BLaER1 treated with 17β-estradiol and CSF1 and Interleukin-3, amounts not matched to agents 10 nM and 100 nM (cell line): ENCODE results near the gene ADAT2.

Experiments
- H3K27ac ChIP-seq, 11 experiments: shearing (Covaris generic); formaldehyde crosslinking; 2 replicates each; pipeline ENCODE4 v1.8.1; 2022
- H3K27me3 ChIP-seq, 11 experiments: shearing (Covaris generic); formaldehyde crosslinking; 2 replicates each; pipeline ENCODE4 v1.8.1; 2022
- H3K36me3 ChIP-seq, 11 experiments: shearing (Covaris generic); formaldehyde crosslinking; 2 replicates each; pipeline ENCODE4 v1.8.1; 2022
- H3K4me1 ChIP-seq, 10 experiments: shearing (Covaris generic); formaldehyde crosslinking; 2 replicates each; pipeline ENCODE4 v1.8.1; 2022
- H3K4me2 ChIP-seq, 11 experiments: shearing (Covaris generic); formaldehyde crosslinking; 2 replicates each; pipeline ENCODE4 v1.8.1; 2022
- H3K4me3 ChIP-seq, 10 experiments: shearing (Covaris generic); formaldehyde crosslinking; 2 replicates each; pipeline ENCODE4 v1.8.1; 2022
- H3K9ac ChIP-seq, 11 experiments: shearing (Covaris generic); formaldehyde crosslinking; 2 replicates each; pipeline ENCODE4 v1.8.1; 2022
- H3K9me3 ChIP-seq, 11 experiments: shearing (Covaris generic); formaldehyde crosslinking; replicated peaks in 1 of 11; 2 replicates each; pipeline ENCODE4 v1.8.1; 2022
- H4K20me1 ChIP-seq, 11 experiments: shearing (Covaris generic); formaldehyde crosslinking; 2 replicates each; pipeline ENCODE4 v1.8.1; 2022
- Cebpa-rat ChIP-seq, 11 experiments: shearing (Covaris generic); IDR thresholded peaks; 2 replicates each; pipeline ENCODE4 v1.8.1; 2022

Gene ADAT2

DNA sequence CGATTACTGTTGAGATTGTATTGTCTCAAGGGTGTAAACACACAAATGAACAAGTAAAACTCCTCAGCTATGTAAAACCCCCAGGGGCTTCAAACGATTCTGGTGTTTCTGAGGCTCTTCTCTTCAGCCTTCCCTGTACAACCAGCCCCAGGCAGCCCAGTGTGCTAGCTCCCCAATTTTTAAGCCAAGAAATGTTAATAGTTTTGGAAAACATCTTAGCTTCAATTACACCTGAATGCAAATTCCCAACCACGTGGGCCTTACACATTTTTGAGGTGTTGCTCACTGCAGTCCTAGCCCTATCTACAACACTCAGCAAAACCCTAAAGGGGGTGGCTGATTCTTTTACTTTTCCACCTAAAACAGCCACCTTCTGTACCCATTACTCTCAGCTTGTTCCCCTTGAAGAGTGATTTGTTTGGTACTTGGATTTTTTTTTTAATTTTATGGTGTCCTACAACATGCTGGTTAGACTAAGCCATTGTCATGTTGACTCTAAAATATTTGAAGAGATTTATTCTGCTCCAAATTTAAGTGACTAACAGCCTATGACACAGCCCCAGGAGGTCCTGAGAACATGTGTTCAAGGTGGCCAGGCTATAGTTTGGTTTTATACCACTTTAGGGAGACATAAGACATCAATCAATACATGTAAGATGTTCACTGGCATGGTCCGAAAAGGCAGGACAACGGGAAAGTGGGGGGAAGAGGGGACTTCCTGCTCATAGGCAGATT lies 48.7 kb downstream of the ADAT2 start:
- H3K4me3 ChIP-seq, result no peak overlapping the region
- no peak for TF ChIP-seq Cebpa-rat (IDR thresholded peaks at IDR 0.05)
- H3K27ac ChIP-seq, result no peak overlapping the region
- H3K9me3 ChIP-seq, result no peaks in the 10 kb centered on the region
- H3K4me1 ChIP-seq, result peaks cover 11 to 40% (median 17%) of the 10 kb centered on the region in 10 experiments
- H3K4me2 ChIP-seq, result peak overlapping the region; percentile 11 to 68 (median 47); a peak in 21 of 22 replicates
- H3K9ac ChIP-seq, result no peak overlapping the region
- H4K20me1 ChIP-seq, result no peaks in the 10 kb centered on the region
- H3K36me3 ChIP-seq, result no peaks in the 10 kb centered on the region
- H3K27me3 ChIP-seq, result no peaks in the 10 kb centered on the region

DNA sequence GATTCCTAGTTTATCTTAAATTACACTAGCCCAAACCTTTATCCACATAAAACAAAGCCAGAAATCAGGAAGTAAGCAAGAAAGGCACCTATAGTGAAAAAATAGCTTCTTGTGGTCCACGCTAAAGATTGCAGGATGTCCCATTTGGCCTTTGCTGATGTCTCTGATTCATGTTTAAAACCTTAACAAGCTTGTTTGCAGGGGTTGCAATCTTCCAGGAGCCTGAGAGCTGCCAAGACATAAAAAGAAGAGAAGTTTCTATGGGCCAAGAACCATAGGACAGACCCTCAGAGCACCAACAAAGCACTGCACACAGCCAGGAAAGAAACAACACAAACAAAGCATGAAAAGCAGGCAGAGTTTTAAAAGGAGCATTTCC lies 49.4 kb downstream of the ADAT2 start:
- H3K4me1 ChIP-seq, result peaks cover 11 to 40% (median 17%) of the 10 kb centered on the region in 10 experiments
- TF ChIP-seq Cebpa-rat (IDR thresholded peaks at IDR 0.05), result no peak
- H3K9me3 ChIP-seq, result no peaks in the 10 kb centered on the region
- no peaks in the 10 kb centered on the region for H3K27me3 ChIP-seq
- H3K4me3 ChIP-seq, result no peak overlapping the region
- peak overlapping the region; percentile 11 to 68 (median 47) for H3K4me2 ChIP-seq
- H3K27ac ChIP-seq, result no peak overlapping the region
- H4K20me1 ChIP-seq, result no peaks in the 10 kb centered on the region
- no peaks in the 10 kb centered on the region for H3K36me3 ChIP-seq
- no peak overlapping the region for H3K9ac ChIP-seq

DNA sequence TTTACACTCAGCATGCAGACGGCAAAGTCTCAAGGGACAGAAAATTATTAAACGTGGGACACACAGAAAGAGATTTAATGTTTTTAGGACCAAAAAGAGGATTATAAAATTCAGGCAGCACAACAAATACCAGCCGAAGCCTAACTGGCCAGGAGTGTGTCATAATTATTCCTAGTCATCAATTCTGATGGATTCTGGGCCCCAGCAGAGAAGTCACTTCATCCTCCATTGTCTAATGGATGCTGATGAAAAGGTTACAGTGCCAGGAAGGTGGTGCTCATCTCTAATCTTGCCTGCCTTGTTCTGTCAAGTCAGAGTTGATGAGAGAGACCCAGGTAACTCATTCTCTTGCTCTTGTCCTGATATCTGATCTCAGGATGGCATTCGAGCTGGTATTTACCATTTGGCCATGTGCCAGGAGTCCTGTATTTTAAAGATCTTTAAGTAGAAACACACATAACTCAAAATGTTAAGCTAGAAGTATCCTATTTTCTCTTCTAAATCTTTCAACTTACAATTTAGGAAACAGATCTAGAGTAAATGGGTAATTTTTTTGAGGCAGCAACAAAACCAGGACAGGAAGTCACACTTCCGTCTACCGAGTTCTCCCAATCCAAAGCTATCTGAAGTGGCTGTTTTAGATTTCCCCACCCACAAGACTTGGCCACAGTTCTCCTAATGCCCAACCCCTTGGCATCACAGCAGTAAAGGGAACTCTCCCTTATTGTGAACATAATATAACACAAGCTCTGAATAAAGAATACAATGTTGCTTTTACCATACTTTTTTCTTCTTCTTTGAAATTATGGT lies 50.0 kb downstream of the ADAT2 start:
- Histone ChIP-seq H3K27ac (peak overlapping the region in 4 of 11 experiments; percentile 14 to 47 (median 26); a peak in 7 of 22 replicates), H3K4me1 (peaks cover 11 to 40% (median 17%) of the 10 kb centered on the region in 10 experiments), H3K9me3 (no peaks in the 10 kb centered on the region), H3K4me3 (no peak overlapping the region), H3K9ac (no peak overlapping the region), H3K36me3 (no peaks in the 10 kb centered on the region), H3K27me3 (no peaks in the 10 kb centered on the region), H3K4me2 (peak overlapping the region; percentile 11 to 68 (median 47)), H4K20me1 (no peaks in the 10 kb centered on the region)
- TF ChIP-seq Cebpa-rat (IDR thresholded peaks at IDR 0.05), result no peak

DNA sequence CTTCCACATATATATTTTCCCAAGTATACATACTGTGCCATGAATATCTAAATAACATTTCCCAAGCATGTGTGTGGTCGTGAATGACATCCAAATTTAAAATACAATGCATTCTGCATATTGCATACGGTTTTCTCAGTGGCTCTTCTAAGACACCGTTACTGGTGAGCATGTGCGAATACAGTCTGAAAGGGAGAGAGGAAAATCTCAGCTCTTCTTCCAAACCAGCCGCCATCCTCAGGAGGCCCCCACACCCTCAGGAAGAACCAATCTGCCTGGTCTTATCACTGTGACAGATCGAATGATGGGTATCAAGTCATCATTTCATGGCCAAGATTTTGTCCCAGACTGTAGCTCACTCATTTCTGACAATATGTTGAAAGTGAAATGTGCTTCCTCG lies 50.7 kb downstream of the ADAT2 start:
- H3K27ac ChIP-seq, result peak overlapping the region in 1 of 11 experiments; percentile 26; a peak in 1 of 22 replicates
- TF ChIP-seq Cebpa-rat (IDR thresholded peaks at IDR 0.05), result no peak
- H3K4me1 ChIP-seq, result peaks cover 11 to 40% (median 17%) of the 10 kb centered on the region in 10 experiments

DNA sequence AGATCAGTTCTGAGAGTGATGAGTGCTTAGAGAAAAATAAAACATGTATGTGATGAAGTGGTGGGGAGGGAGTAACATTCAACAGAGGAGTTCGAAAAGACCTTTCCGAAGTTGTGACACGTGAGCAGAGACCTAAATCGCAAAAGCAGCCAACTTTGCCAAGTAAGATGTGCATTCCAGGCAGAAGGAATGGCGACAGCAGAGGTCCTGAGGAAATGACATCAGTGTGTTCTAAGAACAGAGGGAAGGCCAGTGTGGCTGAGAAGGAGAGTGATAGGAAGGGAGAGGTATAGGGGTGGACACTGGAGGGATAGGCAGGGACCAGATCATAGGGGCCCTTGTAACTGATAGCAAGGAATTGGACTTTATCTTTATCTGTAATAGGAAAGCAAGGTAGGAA lies 51.3 kb downstream of the ADAT2 start:
- Histone ChIP-seq H3K9ac (no peak overlapping the region), H3K4me3 (no peak overlapping the region), H3K9me3 (no peaks in the 10 kb centered on the region), H3K27me3 (no peaks in the 10 kb centered on the region), H4K20me1 (no peaks in the 10 kb centered on the region), H3K4me1 (peaks cover 11 to 40% (median 17%) of the 10 kb centered on the region in 10 experiments), H3K4me2 (no peak overlapping the region), H3K36me3 (no peaks in the 10 kb centered on the region), H3K27ac (no peak overlapping the region)
- TF ChIP-seq Cebpa-rat (IDR thresholded peaks at IDR 0.05), result no peak

More for the DNA sequence above, 50.7 kb downstream of the ADAT2 start:
- H4K20me1 ChIP-seq, result no peaks in the 10 kb centered on the region
- no peaks in the 10 kb centered on the region for H3K36me3 ChIP-seq
- H3K4me3 ChIP-seq, result no peak overlapping the region
- H3K9ac ChIP-seq, result no peak overlapping the region
- peak overlapping the region in 3 of 11 experiments; percentile 41 to 68 (median 53); a peak in 5 of 22 replicates for H3K4me2 ChIP-seq
- H3K27me3 ChIP-seq, result no peaks in the 10 kb centered on the region
- H3K9me3 ChIP-seq, result no peaks in the 10 kb centered on the region

DNA sequence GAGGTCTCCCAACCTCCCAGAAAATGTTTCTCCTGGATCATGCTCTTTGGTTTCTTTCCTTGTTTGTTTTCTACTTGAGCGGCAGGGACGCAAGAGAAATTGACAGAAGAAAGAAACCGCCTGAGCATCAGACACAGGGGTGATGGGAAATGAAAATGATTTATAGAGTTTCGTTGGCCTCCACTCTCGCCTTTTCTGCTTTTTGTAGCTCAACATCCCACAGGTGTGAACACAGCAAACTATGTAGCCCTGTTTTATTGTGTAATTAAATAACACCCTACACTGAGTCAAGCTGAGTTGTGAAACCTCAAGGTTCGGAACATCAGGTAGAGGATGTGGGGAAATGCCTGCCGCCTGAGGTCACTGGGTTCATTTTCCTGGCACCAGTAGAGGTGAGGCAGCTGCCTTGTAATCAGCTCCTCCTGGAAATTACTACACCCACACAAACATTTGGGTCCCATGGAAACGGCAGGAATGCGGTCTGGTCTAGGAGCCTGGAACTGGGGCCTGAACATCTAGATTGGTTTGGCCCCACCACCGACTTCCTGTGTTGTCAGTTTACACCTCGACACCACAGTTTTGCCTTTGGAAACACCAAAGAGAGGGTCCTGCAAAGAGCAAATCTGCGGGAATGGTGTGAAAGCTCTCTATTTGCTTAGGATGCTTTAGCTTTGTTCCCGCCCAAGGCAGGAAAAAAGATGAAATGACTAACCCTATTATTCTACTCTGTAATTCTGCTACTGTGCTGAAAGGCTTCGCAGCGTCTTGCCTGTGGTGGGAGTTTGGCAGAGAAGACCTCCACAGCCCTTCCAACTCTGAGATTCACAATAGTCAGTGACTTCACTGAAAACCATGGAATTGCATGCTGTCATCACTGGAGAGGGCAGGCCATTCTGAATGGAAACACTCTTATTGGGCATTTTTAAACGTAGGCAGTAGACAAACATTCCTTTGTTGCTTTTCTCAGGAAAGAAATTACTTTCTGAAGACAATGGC lies 53.0 kb downstream of the ADAT2 start:
- Histone ChIP-seq H4K20me1 (no peaks in the 10 kb centered on the region), H3K36me3 (no peaks in the 10 kb centered on the region), H3K27ac (no peak overlapping the region), H3K27me3 (no peaks in the 10 kb centered on the region), H3K4me2 (no peak overlapping the region), H3K4me3 (no peak overlapping the region), H3K4me1 (peaks cover 11 to 29% (median 17%) of the 10 kb centered on the region in 10 experiments), H3K9me3 (no peaks in the 10 kb centered on the region), H3K9ac (no peak overlapping the region)
- no peak for TF ChIP-seq Cebpa-rat (IDR thresholded peaks at IDR 0.05)

DNA sequence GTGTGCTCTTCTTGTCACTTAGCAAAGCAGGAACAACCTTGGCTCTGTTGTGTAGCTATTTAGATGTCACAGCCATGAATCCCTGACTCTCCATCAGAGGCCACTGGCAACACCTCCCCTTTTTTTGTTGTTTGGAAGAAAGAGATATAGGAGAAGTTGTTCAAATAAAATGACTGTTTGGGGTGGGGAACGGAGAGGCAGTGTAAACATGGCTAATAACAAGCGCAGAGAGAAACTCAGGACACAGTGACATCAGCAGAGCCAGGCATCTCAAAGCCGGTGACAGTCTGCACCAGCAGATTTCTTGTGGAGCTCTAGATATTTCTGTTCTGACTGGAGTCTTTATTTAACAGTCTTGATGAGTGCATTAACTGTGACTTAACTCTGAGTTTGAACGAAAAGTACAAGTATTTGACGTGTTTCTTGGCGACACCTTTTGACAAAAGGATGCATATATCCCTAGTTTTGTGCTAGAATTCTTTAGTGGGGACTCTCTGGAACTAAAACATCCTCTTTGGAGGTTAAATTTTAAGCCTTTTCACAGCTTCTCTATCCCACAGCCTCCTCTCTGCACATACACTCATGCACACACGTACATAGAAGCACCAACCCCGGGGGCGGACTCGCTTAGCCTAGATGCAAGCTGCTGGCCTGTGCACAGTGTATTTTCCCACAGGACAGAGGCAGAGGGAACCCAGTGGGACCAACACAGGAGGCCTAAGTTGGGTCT lies 53.8 kb downstream of the ADAT2 start:
- Histone ChIP-seq H4K20me1 (no peaks in the 10 kb centered on the region), H3K27me3 (no peaks in the 10 kb centered on the region), H3K4me2 (no peak overlapping the region), H3K4me1 (peaks cover 9 to 26% (median 15%) of the 10 kb centered on the region in 10 experiments), H3K9ac (no peak overlapping the region), H3K27ac (no peak overlapping the region), H3K36me3 (no peaks in the 10 kb centered on the region), H3K4me3 (no peak overlapping the region), H3K9me3 (peaks cover 0 to 2% (median 0%) of the 10 kb centered on the region in 11 experiments; a peak in 1 of 22 replicates)
- no peak for TF ChIP-seq Cebpa-rat (IDR thresholded peaks at IDR 0.05)

DNA sequence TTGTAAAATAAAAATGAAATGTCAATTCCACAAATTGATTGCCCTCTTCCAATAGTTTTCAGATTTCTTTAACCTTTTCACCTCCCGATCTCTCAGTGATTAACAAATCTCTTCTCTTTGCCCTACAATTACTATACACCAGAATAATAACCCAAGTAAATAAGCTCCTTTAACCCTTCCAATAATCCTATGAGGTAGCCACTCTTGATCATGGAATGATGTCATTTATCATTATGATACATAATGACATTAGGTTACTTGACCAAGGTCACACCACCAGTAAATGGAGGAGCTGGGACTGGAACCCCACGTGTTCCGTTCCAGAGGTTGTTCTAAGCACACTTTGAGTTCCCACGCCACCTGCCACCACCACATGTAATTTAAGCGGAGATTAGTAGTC lies 54.8 kb downstream of the ADAT2 start:
- H3K9ac ChIP-seq, result no peak overlapping the region
- no peaks in the 10 kb centered on the region for H4K20me1 ChIP-seq
- no peak overlapping the region for H3K4me2 ChIP-seq
- TF ChIP-seq Cebpa-rat (IDR thresholded peaks at IDR 0.05), result no peak
- H3K27me3 ChIP-seq, result no peaks in the 10 kb centered on the region
- peaks cover 0 to 3% (median 0%) of the 10 kb centered on the region in 11 experiments; a peak in 1 of 22 replicates for H3K9me3 ChIP-seq
- peaks cover 0 to 17% (median 6%) of the 10 kb centered on the region in 10 experiments; a peak in 15 of 20 replicates for H3K4me1 ChIP-seq
- no peaks in the 10 kb centered on the region for H3K36me3 ChIP-seq
- H3K4me3 ChIP-seq, result no peak overlapping the region
- H3K27ac ChIP-seq, result no peak overlapping the region
